OCI-LY7 (cell line): ENCODE measurements around the gene CYB561D1. TPM values are rescaled to one million over a fixed set of nuclear protein-coding genes. Genes with fewer than 3 reads are reported as not detected.
"Not testable (repeated sequence)": the region's sequence is repeated elsewhere in the genome, so short reads cannot be mapped to it uniquely, and the experiment has no call there.

Experiments used
- BruUV-seq: library from RNA; stranded (reverse); fragments of 400-500 nt; replicated peaks from 2 replicates; lab custom pipeline; 2021; lab: Mats Ljungman, UMichigan
- CTCF ChIA-PET: fragments of 300-600 bp; sonication (Branson Sonifier 250); formaldehyde crosslinking; loops from one replicate; lab custom pipeline; 2022; ENCODE audit warnings: antibody characterized with exemption; ENCODE audit not compliant: unreplicated experiment; lab: Charles Lee
- POLR2A ChIA-PET: fragments of 300-600 bp; sonication (Branson Sonifier 250); formaldehyde crosslinking; loops from one replicate; lab custom pipeline; 2022; ENCODE audit warnings: antibody characterized with exemption; lab: Charles Lee
- DNase-seq: peaks from one replicate; pipeline ENCODE4 v3.0.0-alpha.2; 2015; ENCODE audit warnings: low spot score
- H2AFZ ChIP-seq: fragments of 200-600 bp; sonication (generic), shearing (Covaris generic); 2 replicates; pipeline ENCODE4 v1.6.1; 2014; ENCODE audit warnings: mild to moderate bottlenecking, antibody characterized with exemption, low read length, moderate library complexity
- H3K27ac ChIP-seq: fragments of 200-600 bp; sonication (generic); 2 replicates; pipeline ENCODE4 v1.5.1; 2014; ENCODE audit warnings: mixed run types, low read depth, mild to moderate bottlenecking, moderate library complexity, low read length, inconsistent platforms; ENCODE audit not compliant: poor library complexity, severe bottlenecking
- H3K36me3 ChIP-seq: fragments of 200-600 bp; sonication (generic); 2 replicates; pipeline ENCODE4 v1.6.1; 2014; ENCODE audit warnings: mild to moderate bottlenecking, antibody characterized with exemption, low read length, moderate library complexity, mixed read lengths; ENCODE audit not compliant: insufficient read depth
- H3K4me1 ChIP-seq: fragments of 200-600 bp; sonication (generic); 2 replicates; pipeline ENCODE4 v1.5.1; 2014; ENCODE audit warnings: mild to moderate bottlenecking, low read length; ENCODE audit not compliant: insufficient read depth, poor library complexity, severe bottlenecking
- H3K4me2 ChIP-seq: fragments of 200-600 bp; sonication (generic); 2 replicates; pipeline ENCODE4 v1.6.1; 2014; ENCODE audit warnings: mild to moderate bottlenecking, low read length
- H3K4me3 ChIP-seq: fragments of 200-600 bp; sonication (generic); 2 replicates; pipeline ENCODE4 v1.5.1; 2014; ENCODE audit warnings: mild to moderate bottlenecking, low read depth, low read length; ENCODE audit not compliant: poor library complexity, severe bottlenecking
- H3K79me2 ChIP-seq: fragments of 200-600 bp; sonication (generic); 2 replicates; pipeline ENCODE4 v1.6.1; 2016; ENCODE audit warnings: low read depth, mild to moderate bottlenecking, low read length, moderate library complexity, mixed read lengths; ENCODE audit not compliant: insufficient read depth
- H3K9me2 ChIP-seq: fragments of 200-600 bp; sonication (generic); 2 replicates; pipeline ENCODE4 v1.6.1; 2016; ENCODE audit warnings: mild to moderate bottlenecking, low read length, mixed read lengths; ENCODE audit not compliant: insufficient read depth
- H3K9me3 ChIP-seq: fragments of 200-600 bp; sonication (generic); 2 replicates; pipeline ENCODE4 v1.6.1; 2014; ENCODE audit warnings: mild to moderate bottlenecking, mixed run types, low read length, mixed read lengths
- H4K20me1 ChIP-seq: fragments of 200-600 bp; sonication (generic); 2 replicates; pipeline ENCODE4 v1.6.1; 2014; ENCODE audit warnings: mild to moderate bottlenecking, antibody characterized with exemption, low read length, moderate library complexity, mixed read lengths; ENCODE audit not compliant: insufficient read depth
- CTCF ChIP-seq: fragments of 200-600 bp; sonication (generic); conservative IDR thresholded peaks from 2 replicates; pipeline ENCODE4 v1.5.1; 2014; ENCODE audit warnings: mild to moderate bottlenecking, antibody characterized with exemption, low read length, moderate library complexity, mixed read lengths
- EZH2phosphoT487 ChIP-seq: fragments of 200-600 bp; sonication (generic); IDR thresholded peaks from 2 replicates; pipeline ENCODE4 v1.6.1; 2018; ENCODE audit warnings: low read depth, borderline replicate concordance, mild to moderate bottlenecking, mixed run types, antibody characterized with exemption, low read length, moderate library complexity, mixed read lengths
- intact Hi-C: fragments of 100-400 bp; cut with micrococcal nuclease; formaldehyde crosslinking; loops from one replicate; pipeline ENCODE4 v1.10.0; 2022; ENCODE audit not compliant: unreplicated experiment
- total RNA-seq, 2 experiments: library from RNA; depleted of rRNA in 1 of 2; stranded (reverse); fragments of >200 nt in 1 of 2; shearing (Covaris generic) in 1 of 2; gene quantifications; 2 replicates each; pipeline ENCODE4 v1.2.3, GENCODE V29; 2014 to 2022

The CYB561D1 gene
- total RNA-seq, 2 experiments from 2014 or later, result 6.2 to 10.5 TPM

GRCh38 chr1:109472779-109473178 is 21.1 kb upstream of the CYB561D1 start:
- H3K4me2 ChIP-seq, result no peak overlapping the region

GRCh38 chr1:109473284-109474057 is 20.4 kb upstream of the CYB561D1 start:
- BruUV-seq, H3K4me3 ChIP-seq, DNase-seq, POLR2A ChIA-PET, H3K79me2 ChIP-seq, CTCF ChIA-PET, H4K20me1 ChIP-seq, H3K4me1 ChIP-seq, H3K9me2 ChIP-seq, H3K4me2 ChIP-seq, H3K27ac ChIP-seq, H3K36me3 ChIP-seq, H3K9me3 ChIP-seq, intact Hi-C loops, H2AFZ ChIP-seq: not testable (repeated sequence)

More at GRCh38 chr1:109472779-109473178, 21.1 kb upstream of the CYB561D1 start:
- Histone ChIP-seq H2AFZ (no peak overlapping the region), H3K79me2 (no peaks in the 10 kb centered on the region), H3K9me3 (no peaks in the 10 kb centered on the region), H3K4me1 (no peaks in the 10 kb centered on the region), H3K27ac (no peak overlapping the region), H3K4me3 (no peak overlapping the region), H3K9me2 (no peaks in the 10 kb centered on the region), H3K36me3 (no peaks in the 10 kb centered on the region), H4K20me1 (no peaks in the 10 kb centered on the region)
- no TSS peak for BruUV-seq
- no peak for DNase-seq
- ChIA-PET POLR2A (interaction anchor here (0.6 kb wide), 1 partner anchor 334 kb away, joined by 3 read pairs; no protein-coding TSS in a partner anchor), CTCF (no interaction called here)
- TF ChIP-seq EZH2phosphoT487, result no peak
- no peak for TF ChIP-seq CTCF
- intact Hi-C loops, result no loop called here

- Histone ChIP-seq H3K79me2 (no peaks in the 10 kb centered on the region), H3K4me2 (no peak overlapping the region), H3K4me3 (no peak overlapping the region), H3K27ac (no peak overlapping the region), H3K9me2 (no peaks in the 10 kb centered on the region), H4K20me1 (no peaks in the 10 kb centered on the region), H3K4me1 (no peaks in the 10 kb centered on the region), H2AFZ (no peak overlapping the region), H3K36me3 (no peaks in the 10 kb centered on the region), H3K9me3 (no peaks in the 10 kb centered on the region)
- no TSS peak for BruUV-seq
- intact Hi-C loops, result no loop called here
- ChIA-PET POLR2A (no interaction called here), CTCF (no interaction called here)
- TF ChIP-seq CTCF (no peak), EZH2phosphoT487 (no peak)
- no peak for DNase-seq
Measured at GRCh38 chr1:109474697-109475096, 19.2 kb upstream of the CYB561D1 start.
